ENCODE data around the gene GFPT1.

DNA sequence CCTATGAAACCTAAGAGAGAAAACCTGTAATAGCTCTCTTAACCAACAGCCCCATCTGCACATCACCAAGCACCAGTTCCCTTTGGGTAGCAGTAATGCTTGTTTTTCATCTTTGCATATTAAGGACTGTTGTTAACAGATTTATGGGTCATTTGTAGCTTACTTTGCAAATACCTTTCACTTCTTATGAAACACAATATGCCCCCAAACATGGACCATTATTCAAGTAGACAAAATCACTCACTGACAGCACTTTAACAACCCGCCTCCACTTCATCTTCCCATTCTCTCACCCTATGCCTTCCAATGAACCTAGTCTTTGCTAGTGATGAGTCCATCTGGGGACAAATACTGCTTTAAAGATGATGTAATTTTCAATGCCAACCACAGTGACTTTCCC, 64.4 kb downstream of the GFPT1 start:
- TF ChIP-seq, protein P1, sequence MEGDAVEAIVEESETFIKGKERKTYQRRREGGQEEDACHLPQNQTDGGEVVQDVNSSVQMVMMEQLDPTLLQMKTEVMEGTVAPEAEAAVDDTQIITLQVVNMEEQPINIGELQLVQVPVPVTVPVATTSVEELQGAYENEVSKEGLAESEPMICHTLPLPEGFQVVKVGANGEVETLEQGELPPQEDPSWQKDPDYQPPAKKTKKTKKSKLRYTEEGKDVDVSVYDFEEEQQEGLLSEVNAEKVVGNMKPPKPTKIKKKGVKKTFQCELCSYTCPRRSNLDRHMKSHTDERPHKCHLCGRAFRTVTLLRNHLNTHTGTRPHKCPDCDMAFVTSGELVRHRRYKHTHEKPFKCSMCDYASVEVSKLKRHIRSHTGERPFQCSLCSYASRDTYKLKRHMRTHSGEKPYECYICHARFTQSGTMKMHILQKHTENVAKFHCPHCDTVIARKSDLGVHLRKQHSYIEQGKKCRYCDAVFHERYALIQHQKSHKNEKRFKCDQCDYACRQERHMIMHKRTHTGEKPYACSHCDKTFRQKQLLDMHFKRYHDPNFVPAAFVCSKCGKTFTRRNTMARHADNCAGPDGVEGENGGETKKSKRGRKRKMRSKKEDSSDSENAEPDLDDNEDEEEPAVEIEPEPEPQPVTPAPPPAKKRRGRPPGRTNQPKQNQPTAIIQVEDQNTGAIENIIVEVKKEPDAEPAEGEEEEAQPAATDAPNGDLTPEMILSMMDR (IDR thresholded peaks at IDR 0.05; ENCODE audit: insufficient read depth, low read depth, low read length), result no peak
- no peak for TF ChIP-seq EZH2 (IDR thresholded peaks at IDR 0.05; ENCODE audit: insufficient read depth, low read length)

Data from astrocyte (in vitro differentiated cells and primary cell).